Measurements from ENCODE around the gene TMPO. TPM values are rescaled to one million over a fixed set of nuclear protein-coding genes. Genes with fewer than 3 reads are reported as not detected.
A peak's percentile ranks its signal among the peaks of the same experiment; 100 is the strongest.
"Not testable (repeated sequence)": the region's sequence is repeated elsewhere in the genome, so short reads cannot be mapped to it uniquely, and the experiment has no call there.

The TMPO gene
- total RNA-seq, 1 donor from 2014 or later: 65.8 TPM

GRCh38 chr12:98485792-98486340 is 29.5 kb upstream of the TMPO start:
- no peaks in the 10 kb centered on the region for H3K9me3 ChIP-seq (ENCODE audit: control insufficient read depth in 3 of 3, low read length in 3 of 3)
- no peak overlapping the region for H3K27ac ChIP-seq (ENCODE audit: low read depth, low read length)
- H3K9ac ChIP-seq (ENCODE audit: low read depth in 1 of 3, low read length in 3 of 3): no peak overlapping the region
- H3K4me3 ChIP-seq (ENCODE audit: low read length in 3 of 3): no peak overlapping the region
- no peaks in the 10 kb centered on the region for H3K36me3 ChIP-seq (ENCODE audit: control insufficient read depth in 3 of 3, insufficient read depth in 3 of 3, low read length in 3 of 3)
- no peaks in the 10 kb centered on the region for H3K27me3 ChIP-seq (ENCODE audit: control insufficient read depth in 3 of 3, insufficient read depth in 3 of 3, low read length in 3 of 3)
- no peaks in the 10 kb centered on the region for H3K4me1 ChIP-seq (ENCODE audit: control insufficient read depth in 3 of 3, insufficient read depth in 3 of 3, low read length in 3 of 3)

GRCh38 chr12:98488416-98488815 is 27.0 kb upstream of the TMPO start:
- not testable (repeated sequence) for H3K27me3 ChIP-seq (ENCODE audit: control insufficient read depth in 3 of 3, insufficient read depth in 3 of 3, low read length in 3 of 3); H3K9ac ChIP-seq (ENCODE audit: low read depth in 1 of 3, low read length in 3 of 3); H3K36me3 ChIP-seq (ENCODE audit: control insufficient read depth in 3 of 3, insufficient read depth in 3 of 3, low read length in 3 of 3)

GRCh38 chr12:98489176-98489575 is 26.2 kb upstream of the TMPO start:
- no peak overlapping the region for H3K9ac ChIP-seq (ENCODE audit: low read depth in 1 of 3, low read length in 3 of 3)
- no peaks in the 10 kb centered on the region for H3K4me1 ChIP-seq (ENCODE audit: control insufficient read depth in 3 of 3, insufficient read depth in 3 of 3, low read length in 3 of 3)

More at GRCh38 chr12:98488416-98488815, 27.0 kb upstream of the TMPO start:
- H3K9me3 ChIP-seq (ENCODE audit: control insufficient read depth in 3 of 3, low read length in 3 of 3); H3K4me1 ChIP-seq (ENCODE audit: control insufficient read depth in 3 of 3, insufficient read depth in 3 of 3, low read length in 3 of 3); H3K4me3 ChIP-seq (ENCODE audit: low read length in 3 of 3); H3K27ac ChIP-seq (ENCODE audit: low read depth, low read length): not testable (repeated sequence)

DNA sequence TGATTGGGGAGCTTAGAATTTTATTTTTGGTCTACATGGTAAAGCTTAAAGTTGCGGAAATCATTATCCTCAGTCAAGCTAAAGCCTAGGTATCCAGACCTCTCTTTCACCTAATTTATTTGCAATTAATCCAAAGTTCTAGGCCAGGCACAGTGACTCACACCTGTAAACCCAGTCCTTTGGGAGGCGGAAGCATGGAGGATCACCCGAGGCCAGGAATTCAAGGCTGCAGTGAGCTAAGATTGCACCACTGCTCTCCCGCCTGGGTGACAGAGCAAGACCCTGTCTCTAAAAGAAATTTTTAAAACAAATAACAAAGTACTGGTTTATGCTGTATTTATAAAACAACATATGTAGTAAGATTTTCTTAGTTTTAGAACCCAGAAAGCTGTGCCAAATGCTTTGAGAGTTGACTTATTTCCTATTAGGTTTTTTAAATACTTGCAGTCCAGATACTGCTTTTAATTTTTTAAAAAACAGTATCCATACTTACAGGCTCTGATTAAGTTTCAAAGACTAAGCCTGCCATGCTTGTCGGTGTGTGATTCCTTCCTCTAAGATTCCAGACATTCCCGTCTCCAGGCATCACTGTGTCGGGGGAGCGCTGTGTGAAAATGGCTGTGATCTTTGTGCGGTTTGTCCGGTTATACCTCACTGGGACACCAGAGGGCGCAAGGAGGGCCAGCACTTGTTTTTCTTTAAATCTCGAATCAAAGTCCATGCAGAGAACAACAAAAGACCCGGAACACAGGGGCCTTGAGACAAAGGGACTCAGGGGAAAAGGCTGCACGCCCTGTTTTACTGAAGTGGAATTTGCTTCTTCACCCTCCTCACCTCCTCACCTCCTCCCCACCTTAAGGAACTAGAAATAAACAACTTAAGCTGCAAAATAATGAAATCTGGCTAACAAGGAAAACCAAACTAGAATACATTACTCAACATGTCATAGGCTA is 24.6 kb upstream of the TMPO start:
- H3K27me3 ChIP-seq (ENCODE audit: control insufficient read depth in 3 of 3, insufficient read depth in 3 of 3, low read length in 3 of 3): no peaks in the 10 kb centered on the region
- H3K4me1 ChIP-seq (ENCODE audit: control insufficient read depth in 3 of 3, insufficient read depth in 3 of 3, low read length in 3 of 3): no peaks in the 10 kb centered on the region
- no peaks in the 10 kb centered on the region for H3K36me3 ChIP-seq (ENCODE audit: control insufficient read depth in 3 of 3, insufficient read depth in 3 of 3, low read length in 3 of 3)
- H3K9me3 ChIP-seq (ENCODE audit: control insufficient read depth in 3 of 3, low read length in 3 of 3): no peaks in the 10 kb centered on the region
- H3K27ac ChIP-seq (ENCODE audit: low read depth, low read length): no peak overlapping the region
- peak overlapping the region in 2 of 3 donors; percentile 13 to 30 for H3K4me3 ChIP-seq (ENCODE audit: low read length in 3 of 3)
- peak overlapping the region in 1 of 3 donors; percentile 68 for H3K9ac ChIP-seq (ENCODE audit: low read depth in 1 of 3, low read length in 3 of 3)

More at GRCh38 chr12:98489176-98489575, 26.2 kb upstream of the TMPO start:
- H3K4me3 ChIP-seq (ENCODE audit: low read length in 3 of 3): no peak overlapping the region
- H3K27me3 ChIP-seq (ENCODE audit: control insufficient read depth in 3 of 3, insufficient read depth in 3 of 3, low read length in 3 of 3): no peaks in the 10 kb centered on the region
- no peak overlapping the region for H3K27ac ChIP-seq (ENCODE audit: low read depth, low read length)
- H3K9me3 ChIP-seq (ENCODE audit: control insufficient read depth in 3 of 3, low read length in 3 of 3): no peaks in the 10 kb centered on the region
- H3K36me3 ChIP-seq (ENCODE audit: control insufficient read depth in 3 of 3, insufficient read depth in 3 of 3, low read length in 3 of 3): no peaks in the 10 kb centered on the region

DNA sequence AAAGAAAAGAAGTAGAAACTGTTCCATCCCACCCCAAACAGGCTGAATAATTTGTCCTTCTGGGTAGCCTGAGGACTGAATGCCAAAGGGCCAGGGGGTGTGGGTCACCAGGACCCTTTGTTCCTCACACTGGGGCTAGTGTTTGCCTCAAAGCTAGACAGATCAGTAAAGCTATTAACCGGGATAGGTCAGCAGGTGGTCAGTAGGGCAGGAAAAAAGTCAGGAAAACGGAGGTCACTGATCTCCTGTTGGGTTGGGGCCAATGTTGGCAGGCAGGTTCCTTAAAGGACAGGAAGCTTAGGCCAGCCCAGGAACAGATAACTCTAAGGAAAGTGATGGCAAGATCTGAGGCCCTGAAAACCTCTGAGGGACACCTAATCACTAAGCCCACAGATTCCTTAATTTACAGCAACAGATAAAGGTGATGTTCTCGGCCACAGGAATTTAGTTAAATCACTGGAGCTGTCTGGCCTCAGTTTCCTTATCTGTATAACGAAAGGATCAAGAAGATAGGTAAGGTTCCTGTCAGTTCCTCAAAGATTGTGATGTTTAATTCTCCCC is 22.7 kb upstream of the TMPO start:
- Histone ChIP-seq H3K4me1 (ENCODE audit: control insufficient read depth in 3 of 3, insufficient read depth in 3 of 3, low read length in 3 of 3) (no peaks in the 10 kb centered on the region), H3K9ac (ENCODE audit: low read depth in 1 of 3, low read length in 3 of 3) (no peak overlapping the region), H3K36me3 (ENCODE audit: control insufficient read depth in 3 of 3, insufficient read depth in 3 of 3, low read length in 3 of 3) (no peaks in the 10 kb centered on the region), H3K4me3 (ENCODE audit: low read length in 3 of 3) (no peak overlapping the region), H3K27ac (ENCODE audit: low read depth, low read length) (no peak overlapping the region), H3K27me3 (ENCODE audit: control insufficient read depth in 3 of 3, insufficient read depth in 3 of 3, low read length in 3 of 3) (no peaks in the 10 kb centered on the region), H3K9me3 (ENCODE audit: control insufficient read depth in 3 of 3, low read length in 3 of 3) (no peaks in the 10 kb centered on the region)

DNA sequence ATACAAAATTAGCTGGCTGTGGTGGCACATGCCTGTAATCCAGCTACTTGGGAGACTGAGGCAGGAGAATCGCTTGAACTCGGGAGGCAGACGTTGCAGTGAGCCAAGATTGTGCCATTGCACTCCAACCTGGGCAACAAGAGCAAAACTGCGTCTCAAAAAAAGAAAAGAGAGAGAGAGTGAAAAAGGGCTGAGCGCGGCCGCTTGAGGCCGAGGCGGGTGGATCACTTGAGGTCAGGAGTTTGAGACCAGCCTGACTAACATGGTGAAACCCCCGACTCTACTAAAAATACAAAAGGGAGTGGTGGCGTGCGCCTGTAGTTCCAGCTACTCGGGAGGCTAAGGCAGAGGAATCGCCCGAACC is 14.1 kb upstream of the TMPO start:
- H3K9ac ChIP-seq (ENCODE audit: low read depth in 1 of 3, low read length in 3 of 3); H3K4me3 ChIP-seq (ENCODE audit: low read length in 3 of 3); H3K36me3 ChIP-seq (ENCODE audit: control insufficient read depth in 3 of 3, insufficient read depth in 3 of 3, low read length in 3 of 3); H3K27me3 ChIP-seq (ENCODE audit: control insufficient read depth in 3 of 3, insufficient read depth in 3 of 3, low read length in 3 of 3); H3K27ac ChIP-seq (ENCODE audit: low read depth, low read length); H3K4me1 ChIP-seq (ENCODE audit: control insufficient read depth in 3 of 3, insufficient read depth in 3 of 3, low read length in 3 of 3); H3K9me3 ChIP-seq (ENCODE audit: control insufficient read depth in 3 of 3, low read length in 3 of 3): not testable (repeated sequence)

- Histone ChIP-seq H3K27me3 (ENCODE audit: control insufficient read depth in 3 of 3, insufficient read depth in 3 of 3, low read length in 3 of 3) (no peaks in the 10 kb centered on the region), H3K27ac (ENCODE audit: low read depth, low read length) (peak overlapping the region; percentile 91), H3K9ac (ENCODE audit: low read depth in 1 of 3, low read length in 3 of 3) (peak overlapping the region; percentile 78 to 91 (median 90)), H3K4me3 (ENCODE audit: low read length in 3 of 3) (peak overlapping the region; percentile 78 to 97 (median 96)), H3K36me3 (ENCODE audit: control insufficient read depth in 3 of 3, insufficient read depth in 3 of 3, low read length in 3 of 3) (no peaks in the 10 kb centered on the region), H3K9me3 (ENCODE audit: control insufficient read depth in 3 of 3, low read length in 3 of 3) (no peaks in the 10 kb centered on the region), H3K4me1 (ENCODE audit: control insufficient read depth in 3 of 3, insufficient read depth in 3 of 3, low read length in 3 of 3) (no peaks in the 10 kb centered on the region)
Observed at GRCh38 chr12:98503342-98503591, 12.1 kb upstream of the TMPO start.

DNA sequence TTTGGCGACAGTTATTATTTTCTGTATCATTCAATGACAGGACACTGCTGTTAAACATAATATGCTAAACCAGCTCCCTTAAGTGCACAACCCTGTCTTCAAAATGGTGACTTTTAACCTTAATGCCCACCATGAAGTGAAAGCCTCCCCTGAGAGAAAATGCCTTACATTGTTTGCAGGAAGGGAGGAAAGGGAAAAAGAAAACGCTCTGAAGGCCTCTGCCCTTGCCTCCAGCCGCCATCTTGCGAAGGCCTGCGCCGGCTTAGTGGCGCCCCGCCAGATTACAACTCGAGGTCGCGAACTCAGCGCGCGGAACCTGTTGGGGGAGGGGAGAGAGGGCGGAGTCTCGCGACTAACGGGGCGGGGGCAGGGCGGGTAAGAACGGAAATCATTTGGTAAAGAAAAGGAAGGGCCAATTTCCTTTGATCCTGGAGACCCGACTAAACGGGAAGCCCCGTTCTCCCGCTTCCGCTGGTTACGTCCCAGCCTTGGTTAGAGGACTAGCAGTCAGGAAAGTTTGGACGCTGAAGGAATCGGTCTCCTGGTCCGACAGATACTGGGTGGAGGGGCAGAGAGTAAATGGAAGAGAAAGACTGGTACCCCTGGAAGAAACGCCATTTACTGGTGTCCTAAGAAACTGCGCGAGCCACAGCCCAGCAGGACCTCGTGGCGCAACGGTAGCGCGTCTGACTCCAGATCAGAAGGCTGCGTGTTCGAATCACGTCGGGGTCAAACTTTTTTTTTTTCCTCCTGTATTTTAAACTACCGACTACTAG is 11.6 kb upstream of the TMPO start:
- H3K9me3 ChIP-seq (ENCODE audit: control insufficient read depth in 3 of 3, low read length in 3 of 3): no peaks in the 10 kb centered on the region
- H3K4me3 ChIP-seq (ENCODE audit: low read length in 3 of 3): peak overlapping the region; percentile 78 to 97 (median 96)
- H3K27ac ChIP-seq (ENCODE audit: low read depth, low read length): peak overlapping the region; percentile 91
- no peaks in the 10 kb centered on the region for H3K4me1 ChIP-seq (ENCODE audit: control insufficient read depth in 3 of 3, insufficient read depth in 3 of 3, low read length in 3 of 3)
- H3K9ac ChIP-seq (ENCODE audit: low read depth in 1 of 3, low read length in 3 of 3): peak overlapping the region; percentile 78 to 91 (median 90)
- H3K27me3 ChIP-seq (ENCODE audit: control insufficient read depth in 3 of 3, insufficient read depth in 3 of 3, low read length in 3 of 3): no peaks in the 10 kb centered on the region
- no peaks in the 10 kb centered on the region for H3K36me3 ChIP-seq (ENCODE audit: control insufficient read depth in 3 of 3, insufficient read depth in 3 of 3, low read length in 3 of 3)

GRCh38 chr12:98504368-98504617 is 11.1 kb upstream of the TMPO start:
- peak overlapping the region; percentile 91 for H3K27ac ChIP-seq (ENCODE audit: low read depth, low read length)
- H3K9ac ChIP-seq (ENCODE audit: low read depth in 1 of 3, low read length in 3 of 3): peak overlapping the region in 2 of 3 donors; percentile 78 to 91
- no peaks in the 10 kb centered on the region for H3K9me3 ChIP-seq (ENCODE audit: control insufficient read depth in 3 of 3, low read length in 3 of 3)
- peak overlapping the region; percentile 78 to 97 (median 96) for H3K4me3 ChIP-seq (ENCODE audit: low read length in 3 of 3)
- H3K36me3 ChIP-seq (ENCODE audit: control insufficient read depth in 3 of 3, insufficient read depth in 3 of 3, low read length in 3 of 3): no peaks in the 10 kb centered on the region
- H3K27me3 ChIP-seq (ENCODE audit: control insufficient read depth in 3 of 3, insufficient read depth in 3 of 3, low read length in 3 of 3): no peaks in the 10 kb centered on the region
- no peaks in the 10 kb centered on the region for H3K4me1 ChIP-seq (ENCODE audit: control insufficient read depth in 3 of 3, insufficient read depth in 3 of 3, low read length in 3 of 3)

DNA sequence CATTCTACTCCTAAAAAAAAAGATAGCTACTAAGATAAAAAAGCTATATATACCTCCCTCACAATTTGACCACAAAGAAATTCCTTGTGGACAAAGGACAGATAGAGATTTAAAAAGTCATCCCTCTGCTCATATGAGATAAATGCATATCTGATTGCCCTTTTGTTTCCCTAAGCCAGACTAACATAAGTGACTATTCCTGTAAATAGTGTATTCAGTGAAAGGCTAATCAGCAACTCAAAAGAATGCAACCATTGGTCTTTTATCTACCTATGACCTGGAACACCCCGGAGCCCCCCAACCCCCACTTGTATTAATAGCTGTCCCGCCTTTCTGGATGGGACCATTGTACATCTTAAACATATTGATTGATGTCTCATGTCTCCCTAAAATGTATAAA is 6.3 kb upstream of the TMPO start:
- Histone ChIP-seq H3K4me1 (ENCODE audit: control insufficient read depth in 3 of 3, insufficient read depth in 3 of 3, low read length in 3 of 3) (peaks cover 0 to 9% (median 0%) of the 10 kb centered on the region in 3 donors), H3K27me3 (ENCODE audit: control insufficient read depth in 3 of 3, insufficient read depth in 3 of 3, low read length in 3 of 3) (no peaks in the 10 kb centered on the region)

More for the DNA sequence above, 6.3 kb upstream of the TMPO start:
- Histone ChIP-seq H3K9ac (ENCODE audit: low read depth in 1 of 3, low read length in 3 of 3) (no peak overlapping the region), H3K9me3 (ENCODE audit: control insufficient read depth in 3 of 3, low read length in 3 of 3) (no peaks in the 10 kb centered on the region), H3K4me3 (ENCODE audit: low read length in 3 of 3) (no peak overlapping the region), H3K36me3 (ENCODE audit: control insufficient read depth in 3 of 3, insufficient read depth in 3 of 3, low read length in 3 of 3) (no peaks in the 10 kb centered on the region), H3K27ac (ENCODE audit: low read depth, low read length) (no peak overlapping the region)

Measured in skeletal muscle tissue (tissue), 4 donors.